ENCODE data around the gene DPYSL5. TPM values are rescaled to one million over a fixed set of nuclear protein-coding genes. Genes with fewer than 3 reads are reported as not detected.

Gene DPYSL5
- polyA plus RNA-seq, 2 of the 4 experiments (the other 2 are of a cell fraction): 2.5 to 8.2 TPM

DNA sequence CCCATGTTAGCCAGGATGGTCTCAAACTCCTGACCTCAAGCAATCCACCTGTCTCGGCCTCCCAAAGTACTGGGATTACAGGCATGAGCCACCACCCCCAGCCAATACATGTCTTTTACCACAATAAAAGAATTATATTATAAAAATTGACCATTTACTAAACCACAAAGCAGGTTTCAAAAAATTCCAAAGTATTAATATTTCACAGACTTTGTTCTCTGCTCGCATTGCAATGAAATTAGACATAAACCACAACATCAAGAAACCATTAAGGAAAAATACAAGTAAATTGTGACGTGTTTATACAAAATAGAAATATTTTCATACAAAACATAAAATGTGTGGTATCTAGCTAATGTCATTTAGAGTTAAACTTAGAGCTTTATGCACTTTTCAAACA lies 109.1 kb downstream of the DPYSL5 start:
- Histone ChIP-seq H3K4me2 (no peak overlapping the region), H3K4me1 (0 out of 3 replicates have a peak, but pooled peaks cover 3% of the 10 kb centered on the region), H3K27ac (no peak overlapping the region), H3K9me3 (no peaks in the 10 kb centered on the region), H3K4me3 (no peak overlapping the region)
- DNase-seq (ENCODE audit: low read depth in 1 of 2, low spot score in 1 of 2) (no peak), ATAC-seq (no peak), FAIRE-seq (no peak)
- 37% methylated on average over 3 of the region's 3 CpGs for WGBS (ENCODE audit: missing lambda C conversion rate)
- POLR2A ChIA-PET: no interaction called here
- TF ChIP-seq MAZ (IDR thresholded peaks at IDR 0.05; ENCODE audit: borderline replicate concordance, low read depth, low read length) (no peak), EHMT2 (IDR thresholded peaks at IDR 0.05; ENCODE audit: low read depth) (no peak), HOXB13 (CRISPR knock-in tag; IDR thresholded peaks at IDR 0.05; ENCODE audit: low read depth) (no peak), CHD4 (IDR thresholded peaks at IDR 0.05; ENCODE audit: borderline replicate concordance) (no peak), NFE2L2 (conservative IDR thresholded peaks at IDR 0.05; ENCODE audit: low read length) (no peak)
- CTCF ChIA-PET: interaction anchor here (0.8 to 34.5 kb wide), 13 partner anchors 9 to 128 kb away, joined by 3 to 758 read pairs (median 5); partner anchors contain the start of genes AGBL5, DPYSL5, MAPRE3 and TMEM214

DNA sequence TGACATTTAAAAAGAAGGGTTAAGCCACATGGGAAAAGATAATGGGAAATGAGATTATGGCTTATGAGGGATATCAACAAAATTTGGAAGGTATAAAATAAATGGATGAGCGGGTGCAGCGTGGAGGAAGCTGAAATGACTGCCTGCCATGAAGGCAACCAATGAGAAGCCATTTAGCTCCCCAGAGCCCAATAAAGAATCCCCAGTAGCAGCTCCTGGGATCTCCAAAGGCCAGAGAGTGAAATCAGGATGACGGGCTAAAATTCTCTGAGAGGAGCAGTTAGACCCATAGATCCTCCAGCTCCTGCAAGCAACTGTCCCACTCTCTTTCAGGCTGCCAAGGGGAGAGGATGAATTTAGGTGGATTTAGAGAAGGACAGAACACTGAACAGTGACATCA lies 109.6 kb downstream of the DPYSL5 start:
- DNase-seq (ENCODE audit: low read depth in 1 of 2, low spot score in 1 of 2) (no peak), FAIRE-seq (no peak), ATAC-seq (no peak)
- ChIA-PET POLR2A (no interaction called here), CTCF (interaction anchor here (0.8 to 34.5 kb wide), 13 partner anchors 10 to 128 kb away, joined by 3 to 758 read pairs (median 5); partner anchors contain the start of genes AGBL5, DPYSL5, MAPRE3 and TMEM214)
- WGBS (ENCODE audit: missing lambda C conversion rate): 83% methylated on average over 3 of the region's 3 CpGs
- Histone ChIP-seq H3K4me3 (no peak overlapping the region), H3K27ac (no peak overlapping the region), H3K4me2 (no peak overlapping the region), H3K9me3 (no peaks in the 10 kb centered on the region), H3K4me1 (0 out of 3 replicates have a peak, but pooled peaks cover 3% of the 10 kb centered on the region)
- TF ChIP-seq NPAS2 (CRISPR knock-in tag; IDR thresholded peaks at IDR 0.05; ENCODE audit: borderline replicate concordance) (no peak), RCOR1 (IDR thresholded peaks at IDR 0.05; ENCODE audit: low read depth, low read length) (no peak), ZFP36 (IDR thresholded peaks at IDR 0.05; ENCODE audit: borderline replicate concordance, partially characterized antibody) (no peak)

DNA sequence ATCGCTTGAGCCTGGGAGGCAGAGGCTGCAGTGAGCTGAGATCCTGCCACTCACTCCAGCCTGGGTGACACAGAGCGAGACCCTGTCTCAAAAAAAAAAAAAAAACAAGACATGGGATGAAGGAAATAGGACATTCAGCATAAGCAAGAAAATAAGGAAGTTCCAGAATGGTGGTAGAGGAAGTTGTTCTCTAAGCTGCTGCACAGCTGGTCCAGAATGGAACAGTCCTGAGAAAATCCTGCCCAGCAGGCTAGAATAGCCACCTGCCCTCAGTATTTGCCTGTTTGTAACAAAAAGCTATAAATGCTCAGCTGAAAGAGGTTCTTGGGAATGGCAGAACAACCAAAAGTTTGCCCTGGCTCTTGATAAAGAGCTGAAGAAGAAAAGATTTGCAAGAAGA lies 111.4 kb downstream of the DPYSL5 start:
- Histone ChIP-seq H3K4me1 (0 out of 3 replicates have a peak, but pooled peaks cover 3% of the 10 kb centered on the region), H3K27ac (no peak overlapping the region), H3K4me2 (no peak overlapping the region), H3K9me3 (no peaks in the 10 kb centered on the region), H3K4me3 (no peak overlapping the region)
- DNase-seq (ENCODE audit: low read depth in 1 of 2, low spot score in 1 of 2): no peak
- POLR2A ChIA-PET: no interaction called here
- no peak for ATAC-seq
- no peak for FAIRE-seq
- WGBS (ENCODE audit: missing lambda C conversion rate): 64% methylated on average over 2 of the region's 2 CpGs
- CTCF ChIA-PET: interaction anchor here (0.6 to 34.5 kb wide), 11 partner anchors 8 to 545 kb away, joined by 3 to 758 read pairs (median 52); partner anchors contain the start of genes DPYSL5, KHK and MAPRE3
- TF ChIP-seq NPAS2 (CRISPR knock-in tag; IDR thresholded peaks at IDR 0.05; ENCODE audit: borderline replicate concordance) (no peak), CBX2 (IDR thresholded peaks at IDR 0.05; ENCODE audit: borderline replicate concordance, low read depth) (no peak), RNF2 (IDR thresholded peaks at IDR 0.05; ENCODE audit: borderline replicate concordance, low read depth) (no peak), RAD21 (conservative IDR thresholded peaks at IDR 0.05 in 1 of 2, IDR thresholded peaks at IDR 0.05 in 1 of 2) (no peak), EHMT2 (IDR thresholded peaks at IDR 0.05; ENCODE audit: low read depth) (no peak), POLR2A (IDR thresholded peaks at IDR 0.05; ENCODE audit: low read length) (no peak), ZNF302 (CRISPR knock-in tag; IDR thresholded peaks at IDR 0.05) (no peak), KDM5A (IDR thresholded peaks at IDR 0.05) (no peak), EHF (CRISPR knock-in tag; IDR thresholded peaks at IDR 0.05) (no peak), ESRRA (IDR thresholded peaks at IDR 0.05; ENCODE audit: borderline replicate concordance, low read length) (no peak), KDM1A (IDR thresholded peaks at IDR 0.05; ENCODE audit: low read depth) (no peak), GATA3 (IDR thresholded peaks at IDR 0.05; ENCODE audit: borderline replicate concordance) (no peak), CHD2 (IDR thresholded peaks at IDR 0.05; ENCODE audit: low read length, partially characterized antibody) (no peak), SMC3 (IDR thresholded peaks at IDR 0.05) (no peak), ZC3H11A (IDR thresholded peaks at IDR 0.05) (no peak)
- TF ChIP-seq, protein P1, sequence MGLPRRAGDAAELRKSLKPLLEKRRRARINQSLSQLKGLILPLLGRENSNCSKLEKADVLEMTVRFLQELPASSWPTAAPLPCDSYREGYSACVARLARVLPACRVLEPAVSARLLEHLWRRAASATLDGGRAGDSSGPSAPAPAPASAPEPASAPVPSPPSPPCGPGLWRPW (IDR thresholded peaks at IDR 0.05): no peak
- TF ChIP-seq, protein P2, sequence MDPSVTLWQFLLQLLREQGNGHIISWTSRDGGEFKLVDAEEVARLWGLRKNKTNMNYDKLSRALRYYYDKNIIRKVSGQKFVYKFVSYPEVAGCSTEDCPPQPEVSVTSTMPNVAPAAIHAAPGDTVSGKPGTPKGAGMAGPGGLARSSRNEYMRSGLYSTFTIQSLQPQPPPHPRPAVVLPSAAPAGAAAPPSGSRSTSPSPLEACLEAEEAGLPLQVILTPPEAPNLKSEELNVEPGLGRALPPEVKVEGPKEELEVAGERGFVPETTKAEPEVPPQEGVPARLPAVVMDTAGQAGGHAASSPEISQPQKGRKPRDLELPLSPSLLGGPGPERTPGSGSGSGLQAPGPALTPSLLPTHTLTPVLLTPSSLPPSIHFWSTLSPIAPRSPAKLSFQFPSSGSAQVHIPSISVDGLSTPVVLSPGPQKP (IDR thresholded peaks at IDR 0.05; ENCODE audit: low read depth, low read length): no peak
- TF ChIP-seq, protein P3, sequence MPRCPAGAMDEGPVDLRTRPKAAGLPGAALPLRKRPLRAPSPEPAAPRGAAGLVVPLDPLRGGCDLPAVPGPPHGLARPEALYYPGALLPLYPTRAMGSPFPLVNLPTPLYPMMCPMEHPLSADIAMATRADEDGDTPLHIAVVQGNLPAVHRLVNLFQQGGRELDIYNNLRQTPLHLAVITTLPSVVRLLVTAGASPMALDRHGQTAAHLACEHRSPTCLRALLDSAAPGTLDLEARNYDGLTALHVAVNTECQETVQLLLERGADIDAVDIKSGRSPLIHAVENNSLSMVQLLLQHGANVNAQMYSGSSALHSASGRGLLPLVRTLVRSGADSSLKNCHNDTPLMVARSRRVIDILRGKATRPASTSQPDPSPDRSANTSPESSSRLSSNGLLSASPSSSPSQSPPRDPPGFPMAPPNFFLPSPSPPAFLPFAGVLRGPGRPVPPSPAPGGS (IDR thresholded peaks at IDR 0.05): no peak
- TF ChIP-seq, protein P4, sequence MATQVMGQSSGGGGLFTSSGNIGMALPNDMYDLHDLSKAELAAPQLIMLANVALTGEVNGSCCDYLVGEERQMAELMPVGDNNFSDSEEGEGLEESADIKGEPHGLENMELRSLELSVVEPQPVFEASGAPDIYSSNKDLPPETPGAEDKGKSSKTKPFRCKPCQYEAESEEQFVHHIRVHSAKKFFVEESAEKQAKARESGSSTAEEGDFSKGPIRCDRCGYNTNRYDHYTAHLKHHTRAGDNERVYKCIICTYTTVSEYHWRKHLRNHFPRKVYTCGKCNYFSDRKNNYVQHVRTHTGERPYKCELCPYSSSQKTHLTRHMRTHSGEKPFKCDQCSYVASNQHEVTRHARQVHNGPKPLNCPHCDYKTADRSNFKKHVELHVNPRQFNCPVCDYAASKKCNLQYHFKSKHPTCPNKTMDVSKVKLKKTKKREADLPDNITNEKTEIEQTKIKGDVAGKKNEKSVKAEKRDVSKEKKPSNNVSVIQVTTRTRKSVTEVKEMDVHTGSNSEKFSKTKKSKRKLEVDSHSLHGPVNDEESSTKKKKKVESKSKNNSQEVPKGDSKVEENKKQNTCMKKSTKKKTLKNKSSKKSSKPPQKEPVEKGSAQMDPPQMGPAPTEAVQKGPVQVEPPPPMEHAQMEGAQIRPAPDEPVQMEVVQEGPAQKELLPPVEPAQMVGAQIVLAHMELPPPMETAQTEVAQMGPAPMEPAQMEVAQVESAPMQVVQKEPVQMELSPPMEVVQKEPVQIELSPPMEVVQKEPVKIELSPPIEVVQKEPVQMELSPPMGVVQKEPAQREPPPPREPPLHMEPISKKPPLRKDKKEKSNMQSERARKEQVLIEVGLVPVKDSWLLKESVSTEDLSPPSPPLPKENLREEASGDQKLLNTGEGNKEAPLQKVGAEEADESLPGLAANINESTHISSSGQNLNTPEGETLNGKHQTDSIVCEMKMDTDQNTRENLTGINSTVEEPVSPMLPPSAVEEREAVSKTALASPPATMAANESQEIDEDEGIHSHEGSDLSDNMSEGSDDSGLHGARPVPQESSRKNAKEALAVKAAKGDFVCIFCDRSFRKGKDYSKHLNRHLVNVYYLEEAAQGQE (IDR thresholded peaks at IDR 0.05): no peak

All from A549 (cell line).